ENCODE measurements around the gene DNAJC18. TPM values are rescaled to one million over a fixed set of nuclear protein-coding genes. Genes with fewer than 3 reads are reported as not detected.
"Not testable (repeated sequence)": the region's sequence is repeated elsewhere in the genome, so short reads cannot be mapped to it uniquely, and the experiment has no call there.

The DNAJC18 gene
- total RNA-seq, result 1 to 10 TPM; 5.4 to 9.5 (median 7.6) TPM

GRCh38 chr5:139439013-139439903 lies at the start of gene DNAJC18:
Gene DNAJC18 (minus strand): TSS chr5:139439525. CDS start chr5:139439445, 80 bp downstream.
- Histone ChIP-seq H3K9me3 (no peaks in the 10 kb centered on the region), H3K4me3 (peak within 1 kb of the TSS; percentile 82 to 88 (median 85)), H3K36me3 (no peaks in the 10 kb centered on the region), H3K27ac (peak within 1 kb of the TSS; percentile 97), H3K4me1 (no peaks in the 10 kb centered on the region), H3K27me3 (no peaks in the 10 kb centered on the region)
- peak; percentile 79 to 91 for DNase-seq (ENCODE audit: low spot score in 2 of 2)
- peak; percentile 69 to 75 (median 70) for TF ChIP-seq POLR2AphosphoS5 (IDR thresholded peaks at IDR 0.05)
- TF ChIP-seq CTCF (IDR thresholded peaks at IDR 0.05), result no peak
- intact Hi-C loops (cut with DNase I; ENCODE audit: low total_unique reads), result no loop called here

DNA sequence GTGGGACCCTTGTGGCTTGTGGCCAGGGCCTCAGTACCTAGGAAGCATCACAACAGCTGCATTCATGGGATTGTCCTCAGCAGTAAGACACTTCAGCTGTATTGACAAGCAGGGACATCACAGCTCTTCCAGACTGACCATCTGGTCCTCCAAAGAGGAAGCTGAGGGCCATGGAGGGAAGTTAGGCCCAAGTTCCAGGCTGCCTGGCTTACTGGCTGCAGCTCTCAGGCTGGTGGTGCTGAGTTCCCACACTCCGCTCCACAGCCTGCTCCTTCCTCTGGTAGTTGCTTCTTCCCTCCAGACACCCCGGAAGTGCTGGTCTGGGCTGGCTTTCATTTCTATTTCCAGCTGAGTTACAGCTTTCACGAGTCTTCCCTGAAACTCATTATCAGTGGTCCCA lies 48.9 kb upstream of the DNAJC18 start:
- no peak for DNase-seq (ENCODE audit: low spot score in 2 of 2)
- intact Hi-C loops (cut with DNase I; ENCODE audit: low total_unique reads), result no loop called here
- Histone ChIP-seq H3K4me1 (peaks cover 5 to 7% of the 10 kb centered on the region in 2 donors), H3K9me3 (no peaks in the 10 kb centered on the region), H3K36me3 (no peaks in the 10 kb centered on the region), H3K27me3 (no peaks in the 10 kb centered on the region), H3K4me3 (no peak overlapping the region), H3K27ac (no peak overlapping the region)
- no peak for TF ChIP-seq POLR2AphosphoS5 (IDR thresholded peaks at IDR 0.05)
- no peak for TF ChIP-seq POLR2A (IDR thresholded peaks at IDR 0.05)
- TF ChIP-seq CTCF (IDR thresholded peaks at IDR 0.05), result no peak

DNA sequence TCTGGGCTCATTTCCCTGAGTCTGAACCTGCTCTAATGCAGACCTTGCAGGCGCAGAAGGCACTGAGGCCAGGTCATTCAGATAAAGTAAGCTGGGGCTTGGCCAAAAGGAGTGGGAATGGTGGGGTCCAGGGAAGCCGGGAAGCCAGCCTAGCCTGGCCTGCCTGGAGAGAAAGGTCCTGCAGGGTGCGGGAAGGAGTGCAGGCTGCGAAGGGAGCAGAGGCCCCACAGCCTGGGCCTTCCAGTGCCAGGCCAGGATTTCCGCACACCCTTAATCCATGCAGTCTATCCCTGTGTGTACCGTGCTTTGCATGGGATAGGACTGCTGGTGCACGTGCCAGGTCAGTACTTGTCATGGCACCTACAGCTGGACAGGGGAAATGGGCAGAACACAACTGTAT lies 46.9 kb upstream of the DNAJC18 start:
- Histone ChIP-seq H3K27ac (no peak overlapping the region), H3K9me3 (no peaks in the 10 kb centered on the region), H3K36me3 (no peaks in the 10 kb centered on the region), H3K27me3 (no peaks in the 10 kb centered on the region), H3K4me1 (peaks cover 4 to 15% of the 10 kb centered on the region in 2 donors), H3K4me3 (no peak overlapping the region)
- intact Hi-C loops (cut with DNase I; ENCODE audit: low total_unique reads), result loop anchor here (2.0 kb wide), 1 partner anchor 71 kb away; no protein-coding TSS in a partner anchor
- no peak for TF ChIP-seq CTCF (IDR thresholded peaks at IDR 0.05)
- TF ChIP-seq POLR2A (IDR thresholded peaks at IDR 0.05), result no peak
- TF ChIP-seq POLR2AphosphoS5 (IDR thresholded peaks at IDR 0.05), result no peak
- DNase-seq (ENCODE audit: low spot score in 2 of 2), result no peak

DNA sequence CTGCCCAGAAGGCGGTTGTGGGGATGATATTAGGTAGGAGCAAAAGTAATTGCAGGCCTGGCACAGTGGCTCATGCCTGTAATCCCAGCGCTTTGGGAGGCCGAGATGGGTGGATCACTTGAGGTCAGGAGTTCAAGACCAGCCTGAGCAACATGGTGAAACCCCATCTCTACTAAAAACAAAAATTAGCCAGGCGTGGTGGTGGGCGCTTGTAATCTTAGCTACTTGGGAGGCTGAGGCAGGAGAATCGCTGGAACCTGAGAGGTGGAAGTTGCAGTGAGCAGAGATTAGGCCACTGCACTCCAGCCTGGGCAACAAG lies 43.5 kb upstream of the DNAJC18 start:
- H3K9me3 ChIP-seq; intact Hi-C loops (cut with DNase I; ENCODE audit: low total_unique reads); DNase-seq (ENCODE audit: low spot score in 2 of 2); H3K36me3 ChIP-seq; H3K27me3 ChIP-seq: not testable (repeated sequence)
- peak overlapping the region; percentile 51 to 75 (median 52) for H3K4me3 ChIP-seq
- peak overlapping the region; percentile 94 to 100 for H3K27ac ChIP-seq
- peaks cover 4 to 17% of the 10 kb centered on the region in 2 donors for H3K4me1 ChIP-seq

DNA sequence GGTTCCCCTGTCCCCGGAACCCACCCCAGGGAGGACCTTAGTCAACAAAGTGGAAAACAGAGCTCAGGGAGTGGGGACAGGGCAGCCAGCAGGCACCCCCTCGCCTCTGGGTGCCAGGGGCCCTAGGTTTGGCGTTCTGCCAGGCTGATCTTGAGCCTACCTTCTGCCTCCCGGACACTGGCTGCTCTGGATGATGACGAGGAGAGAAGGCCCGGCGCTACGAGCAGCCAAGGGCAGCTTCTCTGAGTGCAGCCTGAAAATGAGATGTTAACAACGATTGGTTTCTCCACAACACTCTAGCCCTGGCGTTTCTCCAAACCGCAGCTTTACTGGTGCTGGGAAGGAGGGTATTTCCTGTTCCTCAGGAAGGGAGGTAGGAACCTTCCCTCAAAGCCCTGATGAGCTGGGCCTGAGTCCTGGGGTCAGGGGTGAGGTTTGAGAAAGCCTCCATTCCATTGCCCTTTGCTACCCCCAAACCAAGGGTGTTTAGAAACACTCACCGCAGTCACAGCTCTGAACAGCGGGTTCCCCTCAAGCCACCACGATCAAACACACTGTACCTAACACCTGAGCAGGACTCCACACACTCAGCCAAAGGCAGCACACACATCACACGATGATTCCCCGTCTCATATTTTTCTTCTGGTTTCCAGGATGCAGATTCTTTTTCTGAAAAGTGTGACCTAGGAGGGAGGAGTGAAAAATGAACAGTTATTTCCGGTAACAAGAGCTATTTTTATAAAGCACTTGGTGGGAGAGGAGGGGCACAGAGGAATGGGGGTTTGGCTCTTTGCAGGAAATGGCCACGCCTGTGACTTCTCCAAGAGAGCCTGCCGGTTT lies 42.9 kb upstream of the DNAJC18 start, which contains the start of gene STING1:
Gene STING1 (minus strand): TSS at position 709 of the 840 bp plus-strand sequence. CDS start 1,054 bp downstream, outside the sequence.
- intact Hi-C loops (cut with DNase I; ENCODE audit: low total_unique reads), result no loop called here
- Histone ChIP-seq H3K36me3 (no peaks in the 10 kb centered on the region), H3K9me3 (no peaks in the 10 kb centered on the region), H3K27me3 (no peaks in the 10 kb centered on the region), H3K4me3 (peak within 1 kb of the TSS; percentile 51 to 75 (median 52)), H3K27ac (peak within 1 kb of the TSS; percentile 94 to 100), H3K4me1 (peaks cover 4 to 17% of the 10 kb centered on the region in 2 donors)
- peak; percentile 91 for DNase-seq (ENCODE audit: low spot score in 2 of 2)
- peak; percentile 50 to 68 (median 56) for TF ChIP-seq POLR2AphosphoS5 (IDR thresholded peaks at IDR 0.05)
- TF ChIP-seq CTCF (IDR thresholded peaks at IDR 0.05), result no peak

All from breast epithelium (tissue), 4 donors.